Peyer's patch (tissue), 4 donors: ENCODE measurements around the gene PROZ.

Experiments used
- POLR2A ChIP-seq, 2 donors: fragments of 450-650 bp; IDR thresholded peaks; one replicate each; pipeline ENCODE4 v1.5.1; 2017; ENCODE audit warnings: antibody characterized with exemption in 2 of 2, mild to moderate bottlenecking in 2 of 2, moderate library complexity in 2 of 2
- TF ChIP-seq, protein P1 (sequence below), 6 experiments: fragments of 450-650 bp in 4 of 6; fragments of 200-600 bp in 2 of 6; sonication (generic) in 1 of 6; IDR thresholded peaks; one replicate each; pipeline ENCODE4 v1.5.1; 2017 to 2019; ENCODE audit warnings: antibody characterized with exemption in 6 of 6, mild to moderate bottlenecking in 3 of 6, moderate library complexity in 1 of 6

DNA sequence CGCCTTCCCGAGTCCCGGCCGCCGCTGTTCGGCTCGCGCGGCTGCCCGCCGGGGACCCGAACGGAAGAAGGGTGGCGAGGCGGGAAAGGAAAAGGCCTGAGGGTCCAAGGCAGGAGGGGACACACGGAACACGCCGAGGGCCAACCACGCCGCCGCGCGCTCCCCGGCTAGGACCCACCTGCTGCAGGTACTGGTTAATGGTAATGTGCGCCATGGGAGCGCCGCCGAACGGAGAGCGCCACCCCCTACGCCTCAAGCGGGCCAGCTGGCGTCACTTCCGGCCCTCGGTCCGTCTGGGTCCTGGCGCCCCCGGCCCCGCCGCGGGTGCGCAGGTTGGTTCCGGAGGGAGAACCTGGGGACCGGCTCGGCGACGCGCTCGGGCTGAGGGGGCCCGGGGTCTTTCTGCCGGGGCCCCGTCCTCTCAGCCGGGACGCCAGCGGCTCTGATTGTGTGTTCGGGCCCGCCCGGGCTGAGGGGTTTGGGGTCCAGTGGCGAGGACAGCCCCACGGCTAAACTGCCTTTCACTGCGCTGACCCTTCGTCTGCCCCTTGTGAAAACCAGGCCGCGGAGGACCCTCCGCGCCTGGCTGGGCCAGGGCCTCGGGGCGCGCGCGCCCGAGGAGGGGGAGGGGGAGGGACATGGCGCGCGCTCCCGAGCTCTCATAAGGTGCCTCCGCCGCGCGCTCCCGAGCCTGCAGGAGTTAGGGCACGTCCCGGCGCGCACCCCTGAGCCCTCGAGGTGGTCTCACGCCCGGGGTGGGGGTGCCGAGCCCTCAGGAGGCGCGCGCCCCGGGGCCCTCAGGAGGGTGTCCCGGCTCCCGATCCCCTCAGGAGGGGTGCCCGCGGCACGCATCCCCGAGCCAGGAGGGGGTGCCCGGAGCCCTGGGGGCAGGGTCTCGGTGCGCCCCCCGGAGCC, 50.2 kb downstream of the PROZ start, which contains the start of gene PCID2:
- TF ChIP-seq, protein P1, sequence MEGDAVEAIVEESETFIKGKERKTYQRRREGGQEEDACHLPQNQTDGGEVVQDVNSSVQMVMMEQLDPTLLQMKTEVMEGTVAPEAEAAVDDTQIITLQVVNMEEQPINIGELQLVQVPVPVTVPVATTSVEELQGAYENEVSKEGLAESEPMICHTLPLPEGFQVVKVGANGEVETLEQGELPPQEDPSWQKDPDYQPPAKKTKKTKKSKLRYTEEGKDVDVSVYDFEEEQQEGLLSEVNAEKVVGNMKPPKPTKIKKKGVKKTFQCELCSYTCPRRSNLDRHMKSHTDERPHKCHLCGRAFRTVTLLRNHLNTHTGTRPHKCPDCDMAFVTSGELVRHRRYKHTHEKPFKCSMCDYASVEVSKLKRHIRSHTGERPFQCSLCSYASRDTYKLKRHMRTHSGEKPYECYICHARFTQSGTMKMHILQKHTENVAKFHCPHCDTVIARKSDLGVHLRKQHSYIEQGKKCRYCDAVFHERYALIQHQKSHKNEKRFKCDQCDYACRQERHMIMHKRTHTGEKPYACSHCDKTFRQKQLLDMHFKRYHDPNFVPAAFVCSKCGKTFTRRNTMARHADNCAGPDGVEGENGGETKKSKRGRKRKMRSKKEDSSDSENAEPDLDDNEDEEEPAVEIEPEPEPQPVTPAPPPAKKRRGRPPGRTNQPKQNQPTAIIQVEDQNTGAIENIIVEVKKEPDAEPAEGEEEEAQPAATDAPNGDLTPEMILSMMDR (IDR thresholded peaks at IDR 0.05): no peak
- peak; percentile 66 to 69 for TF ChIP-seq POLR2A (IDR thresholded peaks at IDR 0.05)
